GM06990 (cell line): ENCODE measurements around the gene NEK5.

Experiments used
- DNase-seq: peaks from one replicate; pipeline ENCODE4 v3.0.0-alpha.2; 2011; ENCODE audit not compliant: insufficient read length; ENCODE audit errors: extremely low read depth
- H3K27me3 ChIP-seq: replicated peaks from 2 replicates; pipeline ENCODE4 v1.6.0; 2011; ENCODE audit warnings: low read length; ENCODE audit not compliant: control insufficient read depth, insufficient read depth
- H3K36me3 ChIP-seq: 2 replicates; pipeline ENCODE4 v1.5.1; 2011; ENCODE audit warnings: low read length; ENCODE audit not compliant: control insufficient read depth, insufficient read depth
- H3K4me3 ChIP-seq: replicated peaks from 2 replicates; pipeline ENCODE4 v1.5.1; 2011; ENCODE audit warnings: low read depth, mild to moderate bottlenecking, control low read depth, low read length
- CTCF ChIP-seq: IDR thresholded peaks from 2 replicates; pipeline ENCODE4 v1.5.1; 2011; ENCODE audit warnings: low read length, control low read depth, mild to moderate bottlenecking, inconsistent platforms; ENCODE audit not compliant: insufficient read depth, poor library complexity, severe bottlenecking

Gene NEK5

GRCh38 chr13:52147225-52147624 is 18.4 kb upstream of the NEK5 start:
- Histone ChIP-seq H3K4me3 (no peak overlapping the region), H3K27me3 (no peaks in the 10 kb centered on the region), H3K36me3 (no peaks in the 10 kb centered on the region)
- DNase-seq, result no peak
- TF ChIP-seq CTCF, result no peak

GRCh38 chr13:52141299-52141698 is 12.4 kb upstream of the NEK5 start:
- H3K4me3 ChIP-seq, result no peak overlapping the region
- no peak for TF ChIP-seq CTCF
- no peak for DNase-seq
- no peaks in the 10 kb centered on the region for H3K36me3 ChIP-seq
- no peaks in the 10 kb centered on the region for H3K27me3 ChIP-seq

DNA sequence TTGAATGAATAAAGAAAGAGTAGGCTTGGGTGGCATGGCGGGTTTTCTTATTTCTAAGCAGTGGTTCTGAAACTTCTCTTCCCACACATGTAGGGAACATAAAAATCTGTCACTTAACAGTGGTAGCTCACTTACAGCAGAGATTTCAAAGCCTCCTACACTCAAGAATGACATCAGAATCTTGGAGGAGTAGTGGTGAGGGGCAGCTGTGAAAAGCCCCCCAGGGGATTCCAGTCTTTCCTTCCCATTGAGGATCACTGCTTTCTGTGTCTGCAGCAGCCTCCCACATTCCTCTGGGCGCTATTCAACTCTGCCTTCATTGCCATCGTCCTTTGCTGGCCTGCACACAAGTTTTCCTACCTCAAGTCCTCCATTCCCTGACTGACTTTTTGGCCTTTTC is 8.6 kb upstream of the NEK5 start:
- Histone ChIP-seq H3K4me3 (no peak overlapping the region), H3K27me3 (no peaks in the 10 kb centered on the region), H3K36me3 (no peaks in the 10 kb centered on the region)
- DNase-seq, result no peak
- no peak for TF ChIP-seq CTCF

DNA sequence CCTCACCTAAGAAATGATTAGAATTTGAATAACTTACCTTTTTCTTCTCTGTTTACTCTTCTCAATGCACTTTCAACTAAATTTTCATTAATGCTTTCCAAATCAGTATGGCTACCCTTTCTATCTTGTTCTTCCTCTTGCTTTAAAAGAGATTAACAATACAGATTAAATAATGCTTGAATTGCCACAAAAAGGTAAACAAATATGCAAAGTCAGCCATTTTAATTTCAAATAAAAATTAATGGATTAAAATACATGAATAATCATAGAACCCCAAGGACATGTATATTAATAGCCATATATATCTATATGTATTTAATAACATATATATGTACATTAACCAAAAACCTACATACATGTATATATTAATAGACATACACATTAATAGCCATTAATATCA is 7.9 kb upstream of the NEK5 start:
- no peak for DNase-seq
- no peak overlapping the region for H3K4me3 ChIP-seq
- no peaks in the 10 kb centered on the region; the same call in 1 of the 2 replicates for H3K36me3 ChIP-seq
- TF ChIP-seq CTCF, result no peak
- no peaks in the 10 kb centered on the region for H3K27me3 ChIP-seq

DNA sequence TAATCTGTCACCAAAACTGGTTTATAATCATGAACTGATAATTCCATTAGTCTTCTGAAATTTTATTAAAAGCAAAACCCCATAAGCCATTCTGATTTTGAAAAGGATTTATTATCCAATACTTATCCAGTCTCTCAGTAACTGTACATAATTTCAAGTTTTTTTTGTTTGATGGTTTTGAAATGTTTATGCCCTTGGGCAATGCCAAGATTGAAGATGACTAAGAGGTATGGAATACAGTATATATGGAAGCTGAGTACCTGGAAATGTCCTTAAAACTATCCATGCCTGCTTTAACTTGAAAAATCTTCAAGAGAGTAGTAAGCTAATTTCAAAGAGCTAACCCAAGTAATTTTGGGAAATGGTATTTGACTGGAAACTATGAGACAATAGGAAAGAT is 1.8 kb upstream of the NEK5 start:
- TF ChIP-seq CTCF, result no peak
- DNase-seq, result no peak

More for the DNA sequence above, 1.8 kb upstream of the NEK5 start:
- Histone ChIP-seq H3K4me3 (no peak overlapping the region), H3K27me3 (no peaks in the 10 kb centered on the region), H3K36me3 (no peaks in the 10 kb centered on the region; the same call in 1 of the 2 replicates)
